GM12864 (cell line): ENCODE data around the gene AK4.

Experiments
- DNase-seq: peaks from one replicate; pipeline ENCODE4 v3.0.0-alpha.2; 2011; ENCODE audit warnings: low read depth
- H3K4me3 ChIP-seq: 2 replicates; pipeline ENCODE4 v1.5.1; 2011; ENCODE audit warnings: mild to moderate bottlenecking, low read depth, low read length, control low read depth
- CTCF ChIP-seq: IDR thresholded peaks from 2 replicates; pipeline ENCODE4 v1.5.1; 2011; ENCODE audit warnings: low read depth, mild to moderate bottlenecking, moderate library complexity, low read length, control low read depth, inconsistent platforms; ENCODE audit errors: missing control alignments

The AK4 gene

DNA sequence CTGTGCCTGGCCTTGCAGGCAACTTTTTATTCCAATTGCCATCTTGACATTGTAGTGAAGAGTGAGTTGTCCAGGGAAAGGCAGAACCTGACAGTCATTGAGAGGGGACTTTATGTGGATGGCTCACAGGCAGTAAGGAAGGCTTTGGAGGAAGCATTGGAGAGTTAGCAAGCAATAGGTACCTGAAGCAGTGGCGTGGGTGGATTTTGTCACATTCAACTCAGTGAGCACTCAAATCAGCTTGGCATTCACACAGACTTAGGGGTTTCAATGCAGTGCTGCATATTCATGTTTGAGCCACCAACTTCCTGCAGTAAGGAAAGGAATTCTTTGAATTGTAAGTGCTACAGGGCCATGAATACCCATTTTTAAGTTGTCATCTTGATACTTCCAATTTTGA lies 69.0 kb downstream of the AK4 start:
- H3K4me3 ChIP-seq = no peak overlapping the region
- no peak for TF ChIP-seq CTCF
- no peak for DNase-seq

DNA sequence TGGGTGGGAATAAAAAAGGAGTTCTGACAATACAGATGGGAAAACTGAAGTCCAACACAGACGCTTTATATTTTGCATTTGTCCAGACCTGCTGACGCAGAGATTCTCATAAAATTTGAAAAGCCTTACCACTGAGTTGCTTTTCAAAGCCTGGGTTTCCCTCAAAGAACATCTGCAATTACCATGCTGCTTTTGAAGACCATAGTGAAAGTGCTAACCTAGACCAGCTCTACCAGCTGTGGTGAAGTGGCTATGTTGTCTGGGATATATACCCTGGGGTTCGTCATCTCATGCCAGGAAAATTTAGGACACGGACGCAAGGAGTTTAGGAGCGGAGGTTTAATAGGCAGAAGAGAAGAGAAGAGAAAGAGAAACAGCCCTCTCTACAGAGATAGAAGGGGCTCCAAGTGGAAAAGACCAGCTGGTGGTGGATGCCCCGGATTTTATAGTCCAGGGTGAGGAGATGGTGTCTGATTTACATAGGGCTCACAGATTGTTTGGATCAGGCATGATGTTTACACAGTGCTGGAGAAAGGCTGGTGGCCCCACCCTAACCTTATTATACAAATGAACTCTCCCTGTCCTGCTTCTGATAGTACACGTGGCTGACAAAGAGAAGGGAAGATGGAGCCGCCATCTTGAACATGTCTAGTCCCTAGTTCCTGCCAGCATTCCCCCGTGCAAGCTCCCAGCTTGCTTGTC lies 73.8 kb downstream of the AK4 start:
- DNase-seq = no peak
- H3K4me3 ChIP-seq = no peak overlapping the region
- TF ChIP-seq CTCF = no peak

- no peak overlapping the region for H3K4me3 ChIP-seq
- DNase-seq = no peak
- no peak for TF ChIP-seq CTCF
These were observed 74.4 kb downstream of the AK4 start for GRCh38 chr1:65222340-65222940.

DNA sequence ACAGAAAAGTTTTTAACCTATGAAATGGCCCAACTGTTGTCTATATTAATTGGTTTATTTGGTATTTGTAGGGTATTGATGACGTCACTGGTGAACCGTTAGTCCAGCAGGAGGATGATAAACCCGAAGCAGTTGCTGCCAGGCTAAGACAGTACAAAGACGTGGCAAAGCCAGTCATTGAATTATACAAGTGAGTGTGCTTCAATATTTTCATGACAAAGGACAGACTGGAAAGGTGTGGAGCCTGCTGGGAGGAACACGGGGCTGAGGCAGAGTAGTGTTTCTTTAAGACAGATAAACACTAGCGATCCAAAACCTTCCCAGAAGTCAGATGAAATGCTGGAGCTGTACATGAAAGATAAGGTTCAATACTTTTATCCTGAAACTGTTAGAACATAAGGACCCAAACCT lies 76.7 kb downstream of the AK4 start:
- H3K4me3 ChIP-seq = no peak overlapping the region
- no peak for TF ChIP-seq CTCF
- DNase-seq = no peak

DNA sequence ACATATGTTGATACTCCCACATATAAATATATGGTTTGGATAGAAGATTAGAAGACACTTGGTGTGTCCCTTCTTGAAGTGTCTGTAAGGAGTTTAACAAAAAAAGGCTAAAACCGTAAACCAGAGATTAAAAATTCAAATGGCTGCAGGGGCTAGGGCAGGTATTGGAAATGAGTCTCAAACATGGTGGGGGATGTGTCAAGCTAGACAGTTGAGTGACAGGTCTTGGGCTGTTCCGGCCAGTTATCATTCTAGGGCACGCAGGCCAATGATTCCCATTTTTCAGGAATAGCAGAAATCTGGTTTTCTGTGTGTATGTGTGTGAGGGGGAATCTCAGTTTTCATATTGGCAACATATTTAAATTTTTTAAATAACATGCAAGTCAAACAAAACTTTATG lies 77.2 kb downstream of the AK4 start:
- H3K4me3 ChIP-seq = no peak overlapping the region
- no peak for TF ChIP-seq CTCF

GRCh38 chr1:65229201-65229600 lies 81.2 kb downstream of the AK4 start:
- no peak for DNase-seq
- no peak for TF ChIP-seq CTCF
- no peak overlapping the region for H3K4me3 ChIP-seq

More for the DNA sequence above, 77.2 kb downstream of the AK4 start:
- no peak for DNase-seq
